Caco-2 (cell line): ENCODE results near the gene ATAD5. TPM values are rescaled to one million over a fixed set of nuclear protein-coding genes. Genes with fewer than 3 reads are reported as not detected.

Experiments
- BruUV-seq: library from RNA; stranded (reverse); fragments of 400-500 nt; replicated peaks from 2 replicates; lab custom pipeline; 2021; lab: Mats Ljungman, UMichigan
- CTCF ChIA-PET: fragments of 300-600 bp; sonication (Branson Sonifier 250); formaldehyde crosslinking; loops from one replicate; lab custom pipeline; 2022; ENCODE audit warnings: antibody characterized with exemption; lab: Charles Lee
- POLR2A ChIA-PET: fragments of 300-600 bp; sonication (Branson Sonifier 250); formaldehyde crosslinking; loops from one replicate; lab custom pipeline; 2022; ENCODE audit warnings: antibody characterized with exemption; lab: Charles Lee
- DNase-seq, 2 experiments: peaks; one replicate each; pipeline versions ENCODE4 v3.0.0 to v3.0.0-alpha.2; 2020 to 2022
- H3K27me3 ChIP-seq: replicated peaks from 2 replicates; pipeline ENCODE4 v1.6.0; 2011; ENCODE audit warnings: low read length; ENCODE audit not compliant: control insufficient read depth, insufficient read depth
- H3K36me3 ChIP-seq: 2 replicates; pipeline ENCODE4 v1.5.1; 2011; ENCODE audit warnings: low read length; ENCODE audit not compliant: control insufficient read depth, insufficient read depth
- H3K4me1 ChIP-seq: fragments of 250-450 bp; sonication (Bioruptor Pico); 2 replicates; pipeline ENCODE4 v1.5.1; 2020; ENCODE audit warnings: mild to moderate bottlenecking
- H3K4me3 ChIP-seq: 2 replicates; pipeline ENCODE4 v1.5.1; 2011; ENCODE audit warnings: low read depth, mild to moderate bottlenecking, control low read depth, low read length
- H3K9me3 ChIP-seq: fragments of 250-450 bp; sonication (Bioruptor Pico); 2 replicates; pipeline ENCODE4 v1.5.1; 2020; ENCODE audit warnings: mild to moderate bottlenecking, moderate library complexity
- H3K27ac Mint-ChIP-seq: one replicate; pipeline ENCODE4 v1.8.0; 2022; ENCODE audit warnings: mixed read lengths; ENCODE audit not compliant: unreplicated experiment
- H3K27me3 Mint-ChIP-seq: one replicate; pipeline ENCODE4 v1.8.0; 2022; ENCODE audit warnings: mixed read lengths; ENCODE audit not compliant: insufficient read depth, unreplicated experiment
- H3K36me3 Mint-ChIP-seq: one replicate; pipeline ENCODE4 v1.8.0; 2022; ENCODE audit warnings: mild to moderate bottlenecking, mixed read lengths; ENCODE audit not compliant: insufficient read depth, unreplicated experiment
- H3K4me1 Mint-ChIP-seq: one replicate; pipeline ENCODE4 v1.8.0; 2022; ENCODE audit warnings: low read depth, mixed read lengths; ENCODE audit not compliant: unreplicated experiment
- H3K4me3 Mint-ChIP-seq: one replicate; pipeline ENCODE4 v1.8.0; 2022; ENCODE audit warnings: mild to moderate bottlenecking, moderate library complexity, mixed read lengths; ENCODE audit not compliant: unreplicated experiment
- H3K9me3 Mint-ChIP-seq: one replicate; pipeline ENCODE4 v1.8.0; 2022; ENCODE audit warnings: mixed read lengths; ENCODE audit not compliant: unreplicated experiment
- intact Hi-C: fragments of 100-400 bp; cut with micrococcal nuclease; formaldehyde crosslinking; loops from one replicate; pipeline ENCODE4 v1.10.0; 2022; ENCODE audit not compliant: unreplicated experiment
- total RNA-seq: library from RNA; stranded (reverse); gene quantifications from 2 replicates; pipeline ENCODE4 v1.2.3, GENCODE V29; 2022
- TF ChIP-seq, protein P1 (sequence below), 2 experiments: fragments of 200-600 bp in 1 of 2; IDR thresholded peaks; 1 replicate in 1 of 2; 2 replicates in 1 of 2; pipeline versions ENCODE4 v1.5.1 to v1.8.0; 2011 to 2022; ENCODE audit warnings: antibody characterized with exemption in 1 of 2, control low read depth in 1 of 2, inconsistent platforms in 1 of 2, low read depth in 1 of 2, low read length in 1 of 2, mild to moderate bottlenecking in 1 of 2, moderate library complexity in 1 of 2; ENCODE audit not compliant: insufficient read depth in 1 of 2, severe bottlenecking in 1 of 2, unreplicated experiment in 1 of 2

ATAD5 gene
- total RNA-seq, 1 experiment from 2014 or later = 21.8 TPM

DNA sequence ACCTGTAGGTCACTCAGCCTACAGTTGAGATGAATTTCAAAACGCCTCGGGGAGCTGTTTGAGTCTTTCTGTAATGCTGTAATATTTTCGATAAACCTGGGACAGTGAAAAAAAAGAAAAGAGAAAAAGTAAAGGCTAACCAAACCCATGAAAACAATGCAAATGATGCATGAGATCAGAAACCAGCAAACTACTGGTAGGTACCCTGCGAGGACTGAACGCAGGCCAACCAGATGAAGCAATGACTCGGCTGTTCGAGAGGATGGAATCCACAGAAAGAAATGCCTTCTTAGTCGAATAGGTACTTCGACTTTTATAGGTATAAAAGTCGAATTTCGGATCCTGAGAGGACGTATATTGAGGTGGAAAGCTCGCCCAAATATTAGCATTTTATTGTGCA, 509 bp upstream of the ATAD5 start:
- Histone ChIP-seq H3K4me1 (no peaks in the 10 kb centered on the region; the same call in 1 of the 2 replicates), H3K27me3 (no peaks in the 10 kb centered on the region), H3K36me3 (no peaks in the 10 kb centered on the region; the same call in 1 of the 2 replicates), H3K9me3 (no peaks in the 10 kb centered on the region), H3K4me3 (peak overlapping the region; percentile 78)
- Mint-ChIP-seq H3K27me3 (no peaks in the 10 kb centered on the region), H3K27ac (peak overlapping the region; percentile 100), H3K9me3 (no peaks in the 10 kb centered on the region), H3K4me3 (peak overlapping the region; percentile 99), H3K4me1 (peaks cover 7% of the 10 kb centered on the region), H3K36me3 (peaks cover 40% of the 10 kb centered on the region)
- ChIA-PET CTCF (interaction anchor here (0.6 kb wide), 1 partner anchor 74 kb away, joined by 3 read pairs; no protein-coding TSS in a partner anchor), POLR2A (no interaction called here)
- intact Hi-C loops = loop anchor here (5.0 kb wide), 1 partner anchor 99 kb away; no protein-coding TSS in a partner anchor
- peak in 1 of 2 experiments; percentile 24 for DNase-seq
- BruUV-seq = TSS peak; percentile 97
- TF ChIP-seq, protein P1, sequence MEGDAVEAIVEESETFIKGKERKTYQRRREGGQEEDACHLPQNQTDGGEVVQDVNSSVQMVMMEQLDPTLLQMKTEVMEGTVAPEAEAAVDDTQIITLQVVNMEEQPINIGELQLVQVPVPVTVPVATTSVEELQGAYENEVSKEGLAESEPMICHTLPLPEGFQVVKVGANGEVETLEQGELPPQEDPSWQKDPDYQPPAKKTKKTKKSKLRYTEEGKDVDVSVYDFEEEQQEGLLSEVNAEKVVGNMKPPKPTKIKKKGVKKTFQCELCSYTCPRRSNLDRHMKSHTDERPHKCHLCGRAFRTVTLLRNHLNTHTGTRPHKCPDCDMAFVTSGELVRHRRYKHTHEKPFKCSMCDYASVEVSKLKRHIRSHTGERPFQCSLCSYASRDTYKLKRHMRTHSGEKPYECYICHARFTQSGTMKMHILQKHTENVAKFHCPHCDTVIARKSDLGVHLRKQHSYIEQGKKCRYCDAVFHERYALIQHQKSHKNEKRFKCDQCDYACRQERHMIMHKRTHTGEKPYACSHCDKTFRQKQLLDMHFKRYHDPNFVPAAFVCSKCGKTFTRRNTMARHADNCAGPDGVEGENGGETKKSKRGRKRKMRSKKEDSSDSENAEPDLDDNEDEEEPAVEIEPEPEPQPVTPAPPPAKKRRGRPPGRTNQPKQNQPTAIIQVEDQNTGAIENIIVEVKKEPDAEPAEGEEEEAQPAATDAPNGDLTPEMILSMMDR (IDR thresholded peaks at IDR 0.05; ENCODE audit: insufficient read depth in 1 of 2, low read depth in 1 of 2, low read length in 1 of 2, severe bottlenecking in 1 of 2, unreplicated experiment in 1 of 2) = no peak

DNA sequence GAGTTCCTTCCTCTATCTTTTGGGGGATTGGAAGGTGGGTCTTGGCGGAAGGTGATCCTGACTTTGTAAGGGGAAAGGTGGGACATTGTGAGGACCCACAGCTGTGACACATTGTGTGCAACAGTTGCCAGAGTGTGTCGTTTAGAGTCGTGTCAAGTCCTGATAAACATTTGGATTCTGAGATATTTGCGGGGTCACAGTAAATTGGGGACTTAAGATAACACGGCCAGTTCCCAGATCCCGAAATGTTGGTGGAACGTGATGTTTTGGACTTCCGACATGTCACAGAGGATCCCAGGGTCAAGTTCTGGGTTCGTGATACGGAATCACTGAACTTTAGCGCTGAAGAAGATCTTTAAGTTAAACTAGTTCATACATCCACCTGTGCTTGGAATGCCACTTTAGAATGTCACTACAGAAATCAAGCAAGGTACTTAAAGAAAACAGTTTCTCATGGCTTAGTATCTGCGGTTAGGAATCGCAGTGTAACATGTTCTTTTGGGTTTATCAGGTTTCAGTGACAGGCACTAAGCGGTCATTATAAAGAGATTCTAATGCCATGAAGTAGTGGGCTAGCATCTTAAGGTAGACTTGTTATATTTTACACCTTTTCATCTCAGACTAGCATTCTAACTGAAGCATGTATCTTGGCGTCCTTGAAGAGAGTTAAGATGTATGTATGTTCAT, 815 bp downstream of the ATAD5 start:
- intact Hi-C loops = loop anchor here (5.0 kb wide), 1 partner anchor 100 kb away; no protein-coding TSS in a partner anchor

DNA sequence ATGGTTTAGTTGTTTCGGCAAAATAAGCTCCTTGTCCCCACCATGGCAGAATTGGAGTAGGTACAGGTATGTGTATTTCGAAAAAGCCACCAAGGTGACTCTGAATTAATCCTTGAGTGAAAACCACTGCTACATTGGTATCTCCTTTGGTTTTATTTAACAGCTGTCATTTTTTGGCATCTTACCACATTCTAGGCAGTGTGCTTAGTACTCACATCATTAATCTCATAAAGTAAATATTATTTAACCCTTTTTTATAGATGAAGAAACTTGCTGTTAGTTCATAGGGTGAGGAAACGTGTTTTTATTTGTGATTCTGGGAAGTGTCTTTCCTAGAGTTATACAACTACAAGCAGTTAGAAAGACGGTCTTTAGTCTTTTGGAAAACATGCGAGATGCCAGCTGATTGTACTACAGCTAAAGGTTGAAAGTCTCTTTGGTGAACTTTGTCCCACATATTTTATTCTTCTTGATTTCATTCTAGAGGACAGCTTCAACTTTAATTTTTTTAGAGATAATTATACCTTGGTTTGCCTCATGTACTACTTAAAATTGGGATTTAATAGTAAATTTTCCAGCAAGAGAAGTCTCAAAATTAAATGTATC, 6.5 kb downstream of the ATAD5 start:
- H3K27ac Mint-ChIP-seq = no peak overlapping the region
- ChIA-PET CTCF (no interaction called here), POLR2A (no interaction called here)

More for the DNA sequence above, 815 bp downstream of the ATAD5 start:
- ChIA-PET CTCF (interaction anchor here (0.5 kb wide), 1 partner anchor 188 kb away, joined by 3 read pairs; no protein-coding TSS in a partner anchor), POLR2A (interaction anchor here (1.1 kb wide), 1 partner anchor 9 kb away, joined by 3 read pairs; no protein-coding TSS in a partner anchor)
- H3K4me1 ChIP-seq = no peaks in the 10 kb centered on the region; the same call in 1 of the 2 replicates
- Mint-ChIP-seq H3K9me3 (no peaks in the 10 kb centered on the region), H3K36me3 (peaks cover 53% of the 10 kb centered on the region), H3K4me3 (peak overlapping the region; percentile 99), H3K4me1 (peaks cover 7% of the 10 kb centered on the region), H3K27ac (peak overlapping the region; percentile 100), H3K27me3 (no peaks in the 10 kb centered on the region)
- no peak for DNase-seq
- H3K9me3 ChIP-seq = no peaks in the 10 kb centered on the region
- no peaks in the 10 kb centered on the region for H3K27me3 ChIP-seq
- TF ChIP-seq, protein P1 (IDR thresholded peaks at IDR 0.05; ENCODE audit: insufficient read depth in 1 of 2, low read depth in 1 of 2, low read length in 1 of 2, severe bottlenecking in 1 of 2, unreplicated experiment in 1 of 2) = no peak
- BruUV-seq = TSS peak; percentile 50
- H3K36me3 ChIP-seq = no peaks in the 10 kb centered on the region; the same call in 1 of the 2 replicates
- H3K4me3 ChIP-seq = peak overlapping the region; percentile 78

More for the DNA sequence above, 6.5 kb downstream of the ATAD5 start:
- no peaks in the 10 kb centered on the region for H3K27me3 ChIP-seq
- no peak overlapping the region for H3K4me3 Mint-ChIP-seq
- H3K4me1 ChIP-seq = no peaks in the 10 kb centered on the region; the same call in 1 of the 2 replicates
- BruUV-seq = no TSS peak
- TF ChIP-seq, protein P1 (IDR thresholded peaks at IDR 0.05; ENCODE audit: insufficient read depth in 1 of 2, low read depth in 1 of 2, low read length in 1 of 2, severe bottlenecking in 1 of 2, unreplicated experiment in 1 of 2) = no peak
- no peaks in the 10 kb centered on the region for H3K4me1 Mint-ChIP-seq
- intact Hi-C loops = no loop called here
- H3K36me3 ChIP-seq = peaks cover 2% of the 10 kb centered on the region; the same call in 1 of the 2 replicates
- no peak for DNase-seq
- H3K27me3 Mint-ChIP-seq = no peaks in the 10 kb centered on the region
- H3K9me3 ChIP-seq = no peaks in the 10 kb centered on the region
- H3K4me3 ChIP-seq = no peak overlapping the region
- H3K36me3 Mint-ChIP-seq = peaks cover 79% of the 10 kb centered on the region
- peaks cover 10% of the 10 kb centered on the region for H3K9me3 Mint-ChIP-seq
